Fibroblast of lung (primary cell): Measurements from ENCODE around the gene TGM2. TPM values are rescaled to one million over a fixed set of nuclear protein-coding genes. Genes with fewer than 3 reads are reported as not detected.

Experiments used
- DNase-seq, 2 donors: peaks; one replicate each; pipeline versions ENCODE4 v3.0.0 to v3.0.0-alpha.2; 2010; ENCODE audit warnings: low read depth in 2 of 2
- H2AFZ ChIP-seq: 2 replicates; pipeline ENCODE4 v1.5.1; 2012; ENCODE audit warnings: low read length, control low read depth, inconsistent platforms
- H3K27ac ChIP-seq: 2 replicates; pipeline ENCODE4 v1.5.1; 2011; ENCODE audit warnings: low read length, control low read depth; ENCODE audit not compliant: insufficient read depth
- H3K27me3 ChIP-seq: 2 replicates; pipeline ENCODE4 v1.5.1; 2011; ENCODE audit warnings: mild to moderate bottlenecking, low read length; ENCODE audit not compliant: control insufficient read depth, insufficient read depth
- H3K36me3 ChIP-seq: 2 replicates; pipeline ENCODE4 v1.5.1; 2011; ENCODE audit warnings: low read length; ENCODE audit not compliant: control insufficient read depth, insufficient read depth
- H3K4me1 ChIP-seq: 2 replicates; pipeline ENCODE4 v1.5.1; 2011; ENCODE audit warnings: low read length; ENCODE audit not compliant: control insufficient read depth, insufficient read depth; ENCODE audit errors: extremely low read depth
- H3K4me2 ChIP-seq: 2 replicates; pipeline ENCODE4 v1.5.1; 2011; ENCODE audit warnings: low read length, control low read depth; ENCODE audit not compliant: insufficient read depth; ENCODE audit errors: extremely low read depth
- H3K4me3 ChIP-seq, 4 experiments: fragments of 200-600 bp in 1 of 4; sonication (generic) in 1 of 4; replicated peaks in 1 of 4; 2 replicates each; pipeline ENCODE4 v1.5.1; 2011 to 2016; ENCODE audit warnings: low read length in 4 of 4, low read depth in 3 of 4, mild to moderate bottlenecking in 3 of 4, control low read depth in 2 of 4, inconsistent platforms in 1 of 4, mixed read lengths in 1 of 4; ENCODE audit not compliant: insufficient read depth in 1 of 4; ENCODE audit errors: control extremely low read depth in 1 of 4
- H3K79me2 ChIP-seq: 2 replicates; pipeline ENCODE4 v1.5.1; 2012; ENCODE audit warnings: mild to moderate bottlenecking, low read length, inconsistent platforms; ENCODE audit not compliant: control insufficient read depth, insufficient read depth
- H3K9ac ChIP-seq: 2 replicates; pipeline ENCODE4 v1.5.1; 2011; ENCODE audit warnings: mild to moderate bottlenecking, low read length, control low read depth; ENCODE audit not compliant: insufficient read depth
- H3K9me3 ChIP-seq: 2 replicates; pipeline ENCODE4 v1.5.1; 2012; ENCODE audit warnings: low read depth, low read length; ENCODE audit not compliant: control insufficient read depth, insufficient read depth
- H4K20me1 ChIP-seq: 2 replicates; pipeline ENCODE4 v1.5.1; 2011; ENCODE audit warnings: low read length; ENCODE audit not compliant: control insufficient read depth, insufficient read depth; ENCODE audit errors: extremely low read depth
- CTCF ChIP-seq, 2 donors: IDR thresholded peaks in 1 of 2; conservative IDR thresholded peaks in 1 of 2; 1 replicate in 1 of 2; 2 replicates in 1 of 2; pipeline ENCODE4 v1.5.1; 2011 to 2012; ENCODE audit warnings: low read length in 2 of 2, control low read depth in 1 of 2, inconsistent platforms in 1 of 2, low read depth in 1 of 2, mild to moderate bottlenecking in 1 of 2
- EZH2 ChIP-seq: IDR thresholded peaks from 2 replicates; pipeline ENCODE4 v1.5.1; 2012; ENCODE audit warnings: low read length, control low read depth, mild to moderate bottlenecking; ENCODE audit errors: missing control alignments
- polyA plus RNA-seq, 2 donors: library from polyadenylated mRNA; depleted of rRNA in 1 of 2; stranded (reverse) in 1 of 2; unstranded in 1 of 2; fragments of >200 nt; gene quantifications; 2 replicates each; pipeline ENCODE4 v1.2.1, GENCODE V29; 2011 to 2012; ENCODE audit warnings: missing spikeins in 1 of 2
- total RNA-seq: library from RNA; depleted of rRNA; stranded (reverse); fragments of >200 nt; gene quantifications from 2 replicates; pipeline ENCODE4 v1.2.1, GENCODE V29; 2014

The TGM2 gene
- total and polyA plus RNA-seq, 2 donors (not counting 1 experiment from before 2014, with no cell fraction given): 103 to 238 TPM

GRCh38 chr20:38171675-38172043 is 6.6 kb upstream of the TGM2 start:
- no peaks in the 10 kb centered on the region for H4K20me1 ChIP-seq
- DNase-seq: no peak
- peak overlapping the region; percentile 1 for H3K27ac ChIP-seq
- H3K4me1 ChIP-seq: peaks cover 35% of the 10 kb centered on the region
- no peak overlapping the region for H3K4me2 ChIP-seq
- TF ChIP-seq EZH2: no peak
- no peak for TF ChIP-seq CTCF (conservative IDR thresholded peaks at IDR 0.05 in 1 of 2, IDR thresholded peaks at IDR 0.05 in 1 of 2; ENCODE audit: low read depth in 1 of 2, low read length in 2 of 2)
- H3K4me3 ChIP-seq: no peak overlapping the region
- no peak overlapping the region for H2AFZ ChIP-seq
- H3K9ac ChIP-seq: no peak overlapping the region
- H3K27me3 ChIP-seq: no peaks in the 10 kb centered on the region
- no peaks in the 10 kb centered on the region for H3K9me3 ChIP-seq
- H3K36me3 ChIP-seq: no peaks in the 10 kb centered on the region
- no peaks in the 10 kb centered on the region for H3K79me2 ChIP-seq

- Histone ChIP-seq H4K20me1 (no peaks in the 10 kb centered on the region), H3K36me3 (no peaks in the 10 kb centered on the region), H3K9ac (no peak overlapping the region), H3K27ac (peak overlapping the region; percentile 35), H3K4me2 (no peak overlapping the region), H3K4me1 (peaks cover 39% of the 10 kb centered on the region), H3K79me2 (no peaks in the 10 kb centered on the region), H3K9me3 (no peaks in the 10 kb centered on the region), H3K27me3 (no peaks in the 10 kb centered on the region), H2AFZ (peak overlapping the region; percentile 22), H3K4me3 (no peak overlapping the region)
- peak; percentile 36 to 50 for DNase-seq
- TF ChIP-seq EZH2 (no peak), CTCF (conservative IDR thresholded peaks at IDR 0.05 in 1 of 2, IDR thresholded peaks at IDR 0.05 in 1 of 2; ENCODE audit: low read depth in 1 of 2, low read length in 2 of 2) (no peak)
These were observed 6.0 kb upstream of the TGM2 start for GRCh38 chr20:38170826-38171674.

GRCh38 chr20:38170219-38170825 is 5.3 kb upstream of the TGM2 start:
- peak overlapping the region; percentile 7 for H3K27ac ChIP-seq
- no peaks in the 10 kb centered on the region for H3K36me3 ChIP-seq
- DNase-seq: no peak
- TF ChIP-seq EZH2 (no peak), CTCF (conservative IDR thresholded peaks at IDR 0.05 in 1 of 2, IDR thresholded peaks at IDR 0.05 in 1 of 2; ENCODE audit: low read depth in 1 of 2, low read length in 2 of 2) (no peak)
- peaks cover 2% of the 10 kb centered on the region for H3K79me2 ChIP-seq
- H3K9ac ChIP-seq: no peak overlapping the region
- H2AFZ ChIP-seq: no peak overlapping the region
- no peak overlapping the region for H3K4me2 ChIP-seq
- no peaks in the 10 kb centered on the region for H3K9me3 ChIP-seq
- peaks cover 46% of the 10 kb centered on the region for H3K4me1 ChIP-seq
- no peaks in the 10 kb centered on the region for H3K27me3 ChIP-seq
- H3K4me3 ChIP-seq: no peak overlapping the region
- H4K20me1 ChIP-seq: no peaks in the 10 kb centered on the region
